CD14-positive monocyte (primary cell): ENCODE measurements around the gene BCO2. TPM values are rescaled to one million over a fixed set of nuclear protein-coding genes. Genes with fewer than 3 reads are reported as not detected.
A peak's percentile ranks its signal among the peaks of the same experiment; 100 is the strongest.

Experiments
- DNase-seq, 3 donors: peaks; one replicate each; pipeline ENCODE4 v3.0.0-alpha.2; 2011 to 2022
- H2AFZ ChIP-seq: 2 replicates; pipeline ENCODE4 v1.6.0; 2012; ENCODE audit warnings: mild to moderate bottlenecking, low read depth, low read length, inconsistent platforms; ENCODE audit not compliant: insufficient read depth, poor library complexity, severe bottlenecking
- H3K27ac ChIP-seq, 2 donors: 1 replicate in 1 of 2; 2 replicates in 1 of 2; pipeline ENCODE4 v1.5.1; 2012 to 2013; ENCODE audit warnings: low read length in 2 of 2, control low read depth in 1 of 2, inconsistent platforms in 1 of 2, low read depth in 1 of 2, mild to moderate bottlenecking in 1 of 2
- H3K27me3 ChIP-seq, 2 donors: one replicate each; pipeline versions ENCODE4 v1.6.0 to v1.6.1; 2011 to 2013; ENCODE audit warnings: low read length in 2 of 2; ENCODE audit not compliant: control insufficient read depth in 2 of 2, insufficient read depth in 2 of 2
- H3K36me3 ChIP-seq, 2 donors: replicated peaks in 1 of 2; 1 replicate in 1 of 2; 2 replicates in 1 of 2; pipeline versions ENCODE4 v1.5.1 to v1.6.1; 2012 to 2013; ENCODE audit warnings: low read length in 2 of 2, control low read depth in 1 of 2, inconsistent platforms in 1 of 2, mild to moderate bottlenecking in 1 of 2; ENCODE audit not compliant: insufficient read depth in 2 of 2, control insufficient read depth in 1 of 2
- H3K4me1 ChIP-seq, 2 donors: 1 replicate in 1 of 2; 2 replicates in 1 of 2; pipeline versions ENCODE4 v1.5.1 to v1.6.1; 2012 to 2013; ENCODE audit warnings: low read length in 2 of 2, control low read depth in 1 of 2, inconsistent platforms in 1 of 2, mild to moderate bottlenecking in 1 of 2, moderate library complexity in 1 of 2; ENCODE audit not compliant: insufficient read depth in 2 of 2, control insufficient read depth in 1 of 2
- H3K4me2 ChIP-seq: replicated peaks from 2 replicates; pipeline ENCODE3; 2012; ENCODE audit warnings: low read length, moderate library complexity, mild to moderate bottlenecking; ENCODE audit not compliant: poor library complexity, severe bottlenecking; ENCODE audit errors: extremely low read depth
- H3K4me3 ChIP-seq, 3 experiments: fragments of 200-600 bp in 1 of 3; sonication (generic) in 1 of 3; replicated peaks in 1 of 3; 1 replicate in 2 of 3; 2 replicates in 1 of 3; pipeline ENCODE4 v1.5.1; 2011 to 2013; ENCODE audit warnings: low read length in 3 of 3, mild to moderate bottlenecking in 3 of 3, control low read depth in 2 of 3, low read depth in 2 of 3, inconsistent platforms in 1 of 3, moderate library complexity in 1 of 3
- H3K79me2 ChIP-seq: 2 replicates; pipeline ENCODE4 v1.6.0; 2012; ENCODE audit warnings: mild to moderate bottlenecking, control low read depth, inconsistent platforms, low read length, moderate library complexity; ENCODE audit not compliant: insufficient read depth
- H3K9ac ChIP-seq: 2 replicates; pipeline ENCODE4 v1.6.0; 2017; ENCODE audit warnings: low read length, mild to moderate bottlenecking; ENCODE audit not compliant: insufficient read depth, poor library complexity, severe bottlenecking
- H3K9me3 ChIP-seq, 2 donors: replicated peaks in 1 of 2; 1 replicate in 1 of 2; 2 replicates in 1 of 2; pipeline versions ENCODE4 v1.5.1 to v1.6.1; 2012 to 2013; ENCODE audit warnings: low read length in 2 of 2, control low read depth in 1 of 2; ENCODE audit not compliant: control insufficient read depth in 1 of 2, insufficient read depth in 1 of 2
- H4K20me1 ChIP-seq: 2 replicates; pipeline ENCODE4 v1.6.0; 2012; ENCODE audit warnings: mild to moderate bottlenecking, low read length, control low read depth, moderate library complexity; ENCODE audit not compliant: insufficient read depth
- H3K27ac Mint-ChIP-seq, 7 donors: one replicate each; pipeline ENCODE4 v1.8.0; 2020; ENCODE audit warnings: mild to moderate bottlenecking in 7 of 7, mixed read lengths in 7 of 7, moderate library complexity in 6 of 7, inconsistent platforms in 2 of 7
- H3K27me3 Mint-ChIP-seq, 3 donors: one replicate each; pipeline ENCODE4 v1.8.0; 2021 to 2022; ENCODE audit warnings: low read depth in 3 of 3, mild to moderate bottlenecking in 3 of 3, mixed read lengths in 3 of 3, moderate library complexity in 3 of 3, inconsistent platforms in 1 of 3
- H3K36me3 Mint-ChIP-seq, 2 donors: one replicate each; pipeline ENCODE4 v1.8.0; 2020; ENCODE audit warnings: mixed read lengths in 2 of 2, inconsistent platforms in 1 of 2, mild to moderate bottlenecking in 1 of 2
- H3K4me1 Mint-ChIP-seq: one replicate; pipeline ENCODE4 v1.8.0; 2020; ENCODE audit warnings: mild to moderate bottlenecking, mixed read lengths
- H3K4me3 Mint-ChIP-seq, 2 donors: one replicate each; pipeline ENCODE4 v1.8.0; 2020; ENCODE audit warnings: mild to moderate bottlenecking in 2 of 2, mixed read lengths in 2 of 2, moderate library complexity in 1 of 2
- H3K9me3 Mint-ChIP-seq, 7 donors: one replicate each; pipeline ENCODE4 v1.8.0; 2020 to 2022; ENCODE audit warnings: mixed read lengths in 7 of 7, mild to moderate bottlenecking in 6 of 7, moderate library complexity in 6 of 7, inconsistent platforms in 2 of 7
- WGBS: methylation state at CpG from one replicate; pipeline ENCODE4 v1.1.5; 2013; ENCODE audit warnings: missing lambda C conversion rate; ENCODE audit not compliant: insufficient coverage; 5-methylcytosine and 5-hydroxymethylcytosine counted together
- intact Hi-C, 2 donors: fragments of 100-400 bp; cut with micrococcal nuclease; formaldehyde crosslinking; loops; one replicate each; pipeline versions ENCODE4 v1.15.0 to v1.15.1; 2023
- polyA minus RNA-seq: library from RNA; depleted of rRNA, polyadenylated mRNA; stranded (reverse); fragments of >200 nt; gene quantifications from 2 replicates; pipeline ENCODE4 v1.2.3, GENCODE V29; 2012
- polyA plus RNA-seq, 3 donors: library from polyadenylated mRNA; depleted of rRNA in 1 of 3; unstranded in 2 of 3; stranded (reverse) in 1 of 3; fragments of 300-500 nt in 2 of 3; fragments of >200 nt in 1 of 3; fragmentation: Illumina TruSeq in 2 of 3; gene quantifications; 1 replicate in 2 of 3; 2 replicates in 1 of 3; pipeline ENCODE4 v1.2.3, GENCODE V29; 2012 to 2021
- total RNA-seq, 12 experiments: library from RNA in 1 of 12; stranded (reverse) in 1 of 12; fragments of 120-200 nt in 1 of 12; gene quantifications; one replicate each; pipeline ENCODE4 v1.2.4 and lab custom pipeline; 2013 to 2026; ENCODE audit warnings: mixed read lengths in 6 of 12, inconsistent platforms in 1 of 12
- TF ChIP-seq, protein P1 (sequence below): fragments of 200-600 bp; IDR thresholded peaks from one replicate; pipeline ENCODE4 v1.8.0; 2022; ENCODE audit warnings: antibody characterized with exemption, mild to moderate bottlenecking

BCO2 gene, protein sequence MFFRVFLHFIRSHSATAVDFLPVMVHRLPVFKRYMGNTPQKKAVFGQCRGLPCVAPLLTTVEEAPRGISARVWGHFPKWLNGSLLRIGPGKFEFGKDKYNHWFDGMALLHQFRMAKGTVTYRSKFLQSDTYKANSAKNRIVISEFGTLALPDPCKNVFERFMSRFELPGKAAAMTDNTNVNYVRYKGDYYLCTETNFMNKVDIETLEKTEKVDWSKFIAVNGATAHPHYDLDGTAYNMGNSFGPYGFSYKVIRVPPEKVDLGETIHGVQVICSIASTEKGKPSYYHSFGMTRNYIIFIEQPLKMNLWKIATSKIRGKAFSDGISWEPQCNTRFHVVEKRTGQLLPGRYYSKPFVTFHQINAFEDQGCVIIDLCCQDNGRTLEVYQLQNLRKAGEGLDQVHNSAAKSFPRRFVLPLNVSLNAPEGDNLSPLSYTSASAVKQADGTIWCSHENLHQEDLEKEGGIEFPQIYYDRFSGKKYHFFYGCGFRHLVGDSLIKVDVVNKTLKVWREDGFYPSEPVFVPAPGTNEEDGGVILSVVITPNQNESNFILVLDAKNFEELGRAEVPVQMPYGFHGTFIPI
- 1.8 TPM for total RNA-seq (2013)
- polyA plus RNA-seq = 1 to 10 TPM in 1 of 3 donors, under 1 TPM in 1, not detected in 1; 0.20 to 1.9 TPM
- polyA minus RNA-seq = 0.28 and 0.88 TPM in 2 replicates
- 0.59 to 8.1 (median 4.9) reads per million in 11 experiments for total RNA-seq (lab: John Stamatoyannopoulos, UW)

DNA sequence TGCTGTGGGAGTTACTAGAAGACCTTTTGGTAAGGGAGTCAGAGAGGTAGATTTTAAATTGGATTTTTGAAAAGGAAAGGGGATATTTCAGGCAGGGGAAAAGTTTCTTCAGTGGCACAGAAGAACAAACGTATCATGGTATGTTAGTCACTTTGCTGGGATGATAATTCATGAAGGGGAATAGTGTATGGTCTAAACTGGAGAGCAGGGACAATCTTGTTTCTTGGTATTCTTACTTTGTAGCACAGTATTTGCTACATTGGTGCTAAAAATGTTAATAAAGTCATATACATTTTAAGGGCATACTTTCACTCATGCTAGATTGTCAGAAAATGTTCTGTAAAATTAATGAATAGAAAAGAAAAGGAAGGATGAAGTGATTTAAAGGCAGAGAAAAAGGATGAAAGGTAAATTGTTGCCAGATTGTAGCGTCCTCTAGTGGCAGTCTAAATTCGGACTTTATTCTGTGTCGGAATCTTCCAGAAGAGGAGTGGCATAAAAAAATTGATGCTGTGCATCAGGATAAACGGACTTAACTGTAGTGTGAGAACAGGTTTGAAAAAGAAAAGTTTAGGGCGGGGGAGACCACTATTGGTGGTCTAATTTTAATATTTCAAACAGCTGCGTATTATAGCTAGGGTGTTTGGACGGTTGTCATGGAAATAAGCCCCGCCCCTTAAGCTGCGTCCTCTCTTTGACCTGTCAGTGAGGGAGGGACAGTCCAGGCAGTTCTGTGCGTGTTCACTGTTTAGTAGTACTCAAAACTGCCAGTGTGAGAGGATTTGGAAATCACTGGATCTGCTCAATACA is at the start of gene BCO2:
Gene BCO2, plus strand, starts transcription at position 724 of the 810 bp plus-strand sequence. CDS start 90 bp downstream, outside the sequence.
- no peak within 1 kb of the TSS for H3K9ac ChIP-seq
- DNase-seq = peak; percentile 88 to 92 (median 91)
- no peaks in the 10 kb centered on the region for H3K27me3 ChIP-seq
- H3K36me3 ChIP-seq = no peaks in the 10 kb centered on the region
- H2AFZ ChIP-seq = peak within 1 kb of the TSS; percentile 10
- peak within 1 kb of the TSS; percentile 82 to 90 (median 86) for H3K27ac Mint-ChIP-seq
- H3K4me3 Mint-ChIP-seq = peak within 1 kb of the TSS; percentile 67 to 85
- no peaks in the 10 kb centered on the region for H3K36me3 Mint-ChIP-seq
- H3K4me1 ChIP-seq = peaks cover 30 to 31% of the 10 kb centered on the region in 2 donors
- H4K20me1 ChIP-seq = no peaks in the 10 kb centered on the region
- WGBS = 13% methylated on average over 8 of the region's 11 CpGs
- H3K4me3 ChIP-seq = peak within 1 kb of the TSS in 2 of 3 experiments; percentile 3 to 49
- H3K9me3 Mint-ChIP-seq = no peaks in the 10 kb centered on the region
- H3K27me3 Mint-ChIP-seq = peaks cover 0 to 2% (median 1%) of the 10 kb centered on the region in 3 donors
- intact Hi-C loops = loop anchor here (5.0 to 10.0 kb wide), 2 partner anchors 50 to 63 kb away; partner anchors contain the start of gene PTS (in 1 of the 2)
- TF ChIP-seq, protein P1, sequence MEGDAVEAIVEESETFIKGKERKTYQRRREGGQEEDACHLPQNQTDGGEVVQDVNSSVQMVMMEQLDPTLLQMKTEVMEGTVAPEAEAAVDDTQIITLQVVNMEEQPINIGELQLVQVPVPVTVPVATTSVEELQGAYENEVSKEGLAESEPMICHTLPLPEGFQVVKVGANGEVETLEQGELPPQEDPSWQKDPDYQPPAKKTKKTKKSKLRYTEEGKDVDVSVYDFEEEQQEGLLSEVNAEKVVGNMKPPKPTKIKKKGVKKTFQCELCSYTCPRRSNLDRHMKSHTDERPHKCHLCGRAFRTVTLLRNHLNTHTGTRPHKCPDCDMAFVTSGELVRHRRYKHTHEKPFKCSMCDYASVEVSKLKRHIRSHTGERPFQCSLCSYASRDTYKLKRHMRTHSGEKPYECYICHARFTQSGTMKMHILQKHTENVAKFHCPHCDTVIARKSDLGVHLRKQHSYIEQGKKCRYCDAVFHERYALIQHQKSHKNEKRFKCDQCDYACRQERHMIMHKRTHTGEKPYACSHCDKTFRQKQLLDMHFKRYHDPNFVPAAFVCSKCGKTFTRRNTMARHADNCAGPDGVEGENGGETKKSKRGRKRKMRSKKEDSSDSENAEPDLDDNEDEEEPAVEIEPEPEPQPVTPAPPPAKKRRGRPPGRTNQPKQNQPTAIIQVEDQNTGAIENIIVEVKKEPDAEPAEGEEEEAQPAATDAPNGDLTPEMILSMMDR = peak; percentile 100
- peak within 1 kb of the TSS; percentile 7 to 54 for H3K27ac ChIP-seq
- H3K79me2 ChIP-seq = no peaks in the 10 kb centered on the region
- peaks cover 34% of the 10 kb centered on the region for H3K4me1 Mint-ChIP-seq
- H3K9me3 ChIP-seq = no peaks in the 10 kb centered on the region
- H3K4me2 ChIP-seq = peak within 1 kb of the TSS; percentile 52

DNA sequence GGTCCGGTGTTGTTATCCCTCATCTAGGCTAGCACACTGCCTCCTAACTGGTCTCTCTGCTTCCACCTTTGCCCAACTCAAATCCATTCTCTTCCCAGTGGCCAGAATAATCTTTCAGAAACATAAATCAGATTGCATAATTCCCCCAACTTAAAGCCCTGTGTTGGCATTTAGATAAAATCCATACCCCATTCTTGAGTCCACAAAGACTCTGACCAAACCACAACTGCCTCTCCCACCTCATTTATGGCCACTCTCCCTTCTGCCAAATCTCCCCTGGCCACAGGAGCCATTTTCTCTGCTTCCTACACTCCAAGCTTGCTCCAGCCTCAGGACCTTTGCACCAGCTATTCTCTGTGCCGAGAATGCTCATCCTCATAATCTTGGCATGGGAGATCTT is 48.3 kb upstream of the BCO2 start:
- no peak overlapping the region for H3K9ac ChIP-seq
- peaks cover 18 to 19% of the 10 kb centered on the region in 2 donors for H3K4me1 ChIP-seq
- Mint-ChIP-seq H3K4me1 (peaks cover 22% of the 10 kb centered on the region), H3K27ac (no peak overlapping the region), H3K27me3 (peaks cover 0 to 2% (median 0%) of the 10 kb centered on the region in 3 donors), H3K9me3 (peaks cover 0 to 1% (median 0%) of the 10 kb centered on the region in 7 donors), H3K4me3 (no peak overlapping the region), H3K36me3 (peaks cover 3 to 7% of the 10 kb centered on the region in 2 donors)
- no peaks in the 10 kb centered on the region for H4K20me1 ChIP-seq
- H3K79me2 ChIP-seq = no peaks in the 10 kb centered on the region
- no peak overlapping the region for H3K27ac ChIP-seq
- H3K9me3 ChIP-seq = no peaks in the 10 kb centered on the region
- no peak overlapping the region for H3K4me3 ChIP-seq
- H3K4me2 ChIP-seq = no peak overlapping the region
- no peaks in the 10 kb centered on the region for H3K27me3 ChIP-seq
- no peak overlapping the region for H2AFZ ChIP-seq
- no peak for DNase-seq
- no peaks in the 10 kb centered on the region for H3K36me3 ChIP-seq
- intact Hi-C loops = no loop called here
- WGBS = 100% methylated on average over 1 of the region's 2 CpGs
- TF ChIP-seq, protein P1 = no peak
